H1 (cell line): ENCODE measurements around the gene ASB17. TPM values are rescaled to one million over a fixed set of nuclear protein-coding genes. Genes with fewer than 3 reads are reported as not detected.

Experiments used
- CTCF ChIA-PET: fragments of 300-600 bp; sonication (Branson Sonifier 250); formaldehyde crosslinking; loops from one replicate; lab custom pipeline; 2021; ENCODE audit not compliant: partially characterized antibody; lab: Charles Lee
- POLR2A ChIA-PET: fragments of 300-600 bp; sonication (Branson Sonifier 250); formaldehyde crosslinking; loops from one replicate; lab custom pipeline; 2021; ENCODE audit warnings: inconsistent platforms; ENCODE audit not compliant: partially characterized antibody; lab: Charles Lee
- DNase-seq, 2 experiments: peaks; one replicate each; pipeline versions ENCODE4 v3.0.0 to v3.0.0-alpha.2; 2010 to 2022; ENCODE audit warnings: low spot score in 2 of 2, low read depth in 1 of 2, mixed read lengths in 1 of 2
- FAIRE-seq: peaks from 2 replicates; lab custom pipeline; 2011; peaks lifted over from hg19 to GRCh38; lab: Jason Lieb, UNC
- H2AFZ ChIP-seq: 2 replicates; pipeline ENCODE4 v1.8.1; 2012; ENCODE audit warnings: low read length, inconsistent platforms
- H2AK5ac ChIP-seq: 2 replicates; pipeline ENCODE4 v1.6.1; 2013; ENCODE audit warnings: low read depth, low read length
- H2BK120ac ChIP-seq: replicated peaks from 2 replicates; pipeline ENCODE3; 2013; ENCODE audit warnings: low read depth, low read length, inconsistent platforms
- H2BK12ac ChIP-seq: 2 replicates; pipeline ENCODE4 v1.6.1; 2013; ENCODE audit warnings: low read depth, low read length
- H2BK15ac ChIP-seq: 2 replicates; pipeline ENCODE4 v1.6.1; 2013; ENCODE audit warnings: low read length
- H2BK20ac ChIP-seq: 2 replicates; pipeline ENCODE4 v1.6.1; 2013; ENCODE audit warnings: low read length
- H2BK5ac ChIP-seq: 2 replicates; pipeline ENCODE4 v1.6.1; 2013; ENCODE audit warnings: low read depth, low read length
- H3K14ac ChIP-seq: 2 replicates; pipeline ENCODE4 v1.6.1; 2013; ENCODE audit warnings: inconsistent platforms; ENCODE audit not compliant: insufficient read length
- H3K18ac ChIP-seq: 2 replicates; pipeline ENCODE4 v1.6.1; 2013; ENCODE audit warnings: low read length; ENCODE audit errors: extremely low read depth
- H3K23ac ChIP-seq: 2 replicates; pipeline ENCODE4 v1.6.1; 2013; ENCODE audit warnings: inconsistent platforms; ENCODE audit not compliant: insufficient read length
- H3K23me2 ChIP-seq: 2 replicates; pipeline ENCODE4 v1.6.1; 2013; ENCODE audit warnings: low read depth, low read length
- H3K27ac ChIP-seq: 2 replicates; pipeline ENCODE4 v1.6.1; 2011; ENCODE audit warnings: low read depth, low read length, inconsistent platforms
- H3K27me3 ChIP-seq, 4 experiments: replicated peaks in 1 of 4; 1 replicate in 1 of 4; 2 replicates in 3 of 4; pipeline versions ENCODE4 v1.6.1 to v1.8.1; 2011 to 2013; ENCODE audit warnings: low read length in 3 of 4, mild to moderate bottlenecking in 3 of 4, inconsistent platforms in 2 of 4, mixed read lengths in 2 of 4, moderate library complexity in 1 of 4; ENCODE audit not compliant: control insufficient read depth in 3 of 4, insufficient read depth in 3 of 4; ENCODE audit errors: extremely low read depth in 1 of 4
- H3K36me3 ChIP-seq, 4 experiments: 2 replicates each; pipeline versions ENCODE4 v1.6.1 to v1.8.1; 2011 to 2013; ENCODE audit warnings: mild to moderate bottlenecking in 4 of 4, low read length in 3 of 4, moderate library complexity in 2 of 4, control low read depth in 1 of 4, inconsistent platforms in 1 of 4; ENCODE audit not compliant: insufficient read depth in 4 of 4, control insufficient read depth in 2 of 4
- H3K4ac ChIP-seq: replicated peaks from 2 replicates; pipeline ENCODE3; 2013; ENCODE audit warnings: low read length, low read depth, mixed read lengths, inconsistent platforms; ENCODE audit not compliant: insufficient read length
- H3K4me1 ChIP-seq, 4 experiments: replicated peaks in 1 of 4; 1 replicate in 1 of 4; 2 replicates in 3 of 4; pipeline versions ENCODE4 v1.6.1 to v1.8.1; 2011 to 2013; ENCODE audit warnings: low read length in 3 of 4, inconsistent platforms in 2 of 4, mixed read lengths in 1 of 4; ENCODE audit not compliant: insufficient read depth in 4 of 4, control insufficient read depth in 3 of 4
- H3K4me2 ChIP-seq, 2 experiments: 2 replicates each; pipeline versions ENCODE4 v1.6.1 to v1.8.1; 2011 to 2013; ENCODE audit warnings: low read depth in 2 of 2, low read length in 2 of 2, control low read depth in 1 of 2, inconsistent platforms in 1 of 2, mild to moderate bottlenecking in 1 of 2; ENCODE audit not compliant: insufficient read depth in 1 of 2
- H3K4me3 ChIP-seq, 4 experiments: fragments of 200-600, 300-600 bp in 1 of 4; sonication (generic), shearing (Covaris generic), sonication (Bioruptor Twin) in 1 of 4; 2 replicates each; pipeline versions ENCODE4 v1.5.1 to v1.8.1; 2011 to 2016; ENCODE audit warnings: low read length in 4 of 4, low read depth in 3 of 4, control low read depth in 2 of 4, inconsistent platforms in 2 of 4, mild to moderate bottlenecking in 2 of 4, mixed read lengths in 1 of 4, moderate library complexity in 1 of 4; ENCODE audit not compliant: insufficient read depth in 2 of 4; ENCODE audit errors: extremely low read depth in 1 of 4
- H3K56ac ChIP-seq: replicated peaks from 2 replicates; pipeline ENCODE3; 2013; ENCODE audit warnings: low read depth, mild to moderate bottlenecking, mixed read lengths, low read length, inconsistent platforms; ENCODE audit not compliant: insufficient read length
- H3K79me1 ChIP-seq: 2 replicates; pipeline ENCODE4 v1.6.1; 2013; ENCODE audit warnings: low read depth, low read length, control low read depth
- H3K79me2 ChIP-seq, 2 experiments: 2 replicates each; pipeline versions ENCODE4 v1.6.1 to v1.8.1; 2012 to 2013; ENCODE audit warnings: low read length in 2 of 2, mild to moderate bottlenecking in 2 of 2, inconsistent platforms in 1 of 2; ENCODE audit not compliant: insufficient read depth in 2 of 2, control insufficient read depth in 1 of 2
- H3K9ac ChIP-seq, 4 experiments: replicated peaks in 1 of 4; 1 replicate in 1 of 4; 2 replicates in 3 of 4; pipeline versions ENCODE4 v1.6.1 to v1.8.1; 2011 to 2013; ENCODE audit warnings: low read depth in 3 of 4, low read length in 3 of 4, control low read depth in 2 of 4, mild to moderate bottlenecking in 2 of 4, moderate library complexity in 2 of 4, inconsistent platforms in 1 of 4; ENCODE audit errors: extremely low read depth in 1 of 4
- H3K9me3 ChIP-seq, 2 experiments: 2 replicates each; pipeline versions ENCODE4 v1.6.1 to v1.8.1; 2012 to 2013; ENCODE audit warnings: mild to moderate bottlenecking in 2 of 2, moderate library complexity in 2 of 2, control low read depth in 1 of 2, inconsistent platforms in 1 of 2, low read depth in 1 of 2, low read length in 1 of 2, mixed read lengths in 1 of 2; ENCODE audit not compliant: insufficient read depth in 2 of 2
- H4K20me1 ChIP-seq, 2 experiments: replicated peaks in 1 of 2; 2 replicates each; pipeline versions ENCODE3 to v1.8.1; 2011 to 2013; ENCODE audit warnings: inconsistent platforms in 2 of 2, low read length in 2 of 2, mild to moderate bottlenecking in 1 of 2; ENCODE audit not compliant: insufficient read depth in 2 of 2, control insufficient read depth in 1 of 2
- H4K5ac ChIP-seq: 2 replicates; pipeline ENCODE4 v1.6.1; 2013; ENCODE audit warnings: low read length, low read depth, mixed read lengths, inconsistent platforms; ENCODE audit not compliant: insufficient read length
- H4K8ac ChIP-seq: 2 replicates; pipeline ENCODE4 v1.8.0; 2013; ENCODE audit warnings: mild to moderate bottlenecking, moderate library complexity, low read length, inconsistent platforms; ENCODE audit not compliant: insufficient read depth; ENCODE audit errors: extremely low read depth
- H4K91ac ChIP-seq: replicated peaks from 2 replicates; pipeline ENCODE3; 2013; ENCODE audit warnings: low read length, mixed read lengths, inconsistent platforms; ENCODE audit not compliant: insufficient read length
- MAFK ChIP-seq: IDR thresholded peaks from 2 replicates; pipeline ENCODE4 v1.6.1; 2012; ENCODE audit warnings: low read depth, mild to moderate bottlenecking, improper control_type of control experiment, low read length
- RAD21 ChIP-seq, 2 experiments: IDR thresholded peaks in 1 of 2; conservative IDR thresholded peaks in 1 of 2; 2 replicates each; pipeline ENCODE4 v1.6.1; 2011; ENCODE audit warnings: low read depth in 2 of 2, low read length in 2 of 2, improper control_type of control experiment in 1 of 2, inconsistent platforms in 1 of 2, mild to moderate bottlenecking in 1 of 2, moderate library complexity in 1 of 2
- polyA plus RNA-seq, 7 experiments: library from polyadenylated mRNA; depleted of rRNA in 3 of 7; stranded (reverse) in 5 of 7; unstranded in 2 of 7; fragments of >200 nt in 5 of 7; fragments of 200-250 nt in 2 of 7; gene quantifications; 1 replicate in 5 of 7; 2 replicates in 1 of 7; 4 replicates in 1 of 7; pipeline versions ENCODE4 v1.2.1 to v1.2.3, GENCODE V29; 2011 to 2013; ENCODE audit warnings: missing spikeins in 2 of 7, mixed read lengths in 2 of 7
- total RNA-seq: library from RNA; stranded (reverse); fragmentation: NEBNext Ultra II Directional; extraction: Animal tissue kit (Norgen Biotek cat#: 25700); gene quantifications from 2 replicates; pipeline ENCODE4 v1.2.1, GENCODE V29; 2021

ASB17 gene
- total and polyA plus RNA-seq, 2 of the 8 experiments (the other 6 are each of a cell fraction or from before 2014, with no cell fraction given), result not detected

DNA sequence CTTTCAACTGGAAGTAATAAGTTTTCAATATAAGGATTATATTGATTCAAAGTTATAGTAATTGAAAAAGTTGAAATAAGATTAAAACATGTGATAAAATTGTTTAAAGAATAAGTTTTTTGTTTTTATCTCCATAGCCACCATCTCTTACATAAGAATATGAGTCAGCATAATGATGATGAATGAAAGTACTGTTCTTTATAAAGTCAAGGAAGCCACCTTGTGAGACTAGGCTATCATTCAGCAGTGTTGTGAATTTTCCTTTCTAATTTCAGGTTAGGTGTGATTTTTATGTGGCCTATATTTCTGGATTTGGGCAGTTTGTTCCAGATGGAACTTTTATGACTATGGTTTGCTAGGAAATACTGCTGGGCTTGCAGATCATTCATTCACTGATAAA lies 22.4 kb upstream of the ASB17 start:
- H2BK15ac ChIP-seq, result no peak overlapping the region
- H3K36me3 ChIP-seq, result no peaks in the 10 kb centered on the region
- no peak overlapping the region for H4K5ac ChIP-seq
- CTCF ChIA-PET, result no interaction called here
- H3K56ac ChIP-seq, result no peak overlapping the region
- no peak overlapping the region for H3K4me2 ChIP-seq
- no peak overlapping the region for H3K4me3 ChIP-seq
- POLR2A ChIA-PET, result no interaction called here
- no peak overlapping the region for H4K8ac ChIP-seq
- FAIRE-seq, result no peak
- H3K4me1 ChIP-seq, result no peaks in the 10 kb centered on the region
- no peaks in the 10 kb centered on the region for H3K79me1 ChIP-seq
- H3K27me3 ChIP-seq, result no peaks in the 10 kb centered on the region
- no peak overlapping the region for H2BK120ac ChIP-seq
- H3K14ac ChIP-seq, result no peak overlapping the region
- no peak overlapping the region for H2AK5ac ChIP-seq
- H4K20me1 ChIP-seq, result no peaks in the 10 kb centered on the region
- H3K23me2 ChIP-seq, result no peaks in the 10 kb centered on the region
- H3K4ac ChIP-seq, result no peak overlapping the region
- TF ChIP-seq MAFK (peak; percentile 13; the same call in 1 of the 2 replicates), RAD21 (IDR thresholded peaks at IDR 0.05 in 1 of 2, conservative IDR thresholded peaks at IDR 0.05 in 1 of 2; ENCODE audit: low read depth in 2 of 2, low read length in 2 of 2) (no peak)
- no peak overlapping the region for H3K27ac ChIP-seq
- no peaks in the 10 kb centered on the region for H3K79me2 ChIP-seq
- no peak overlapping the region for H2BK12ac ChIP-seq
- no peak overlapping the region for H3K9ac ChIP-seq
- H3K18ac ChIP-seq, result no peak overlapping the region
- H3K23ac ChIP-seq, result no peak overlapping the region
- no peaks in the 10 kb centered on the region for H3K9me3 ChIP-seq
- H2BK20ac ChIP-seq, result no peak overlapping the region
- no peak overlapping the region for H2AFZ ChIP-seq
- H4K91ac ChIP-seq, result no peak overlapping the region
- H2BK5ac ChIP-seq, result no peak overlapping the region
- no peak for DNase-seq
